Measurements from ENCODE around the gene CKLF. TPM values are rescaled to one million over a fixed set of nuclear protein-coding genes. Genes with fewer than 3 reads are reported as not detected.

CKLF gene
- total RNA-seq, 4 donors from 2014 or later: 30.5 to 94.3 (median 42.2) TPM

GRCh38 chr16:66521252-66521713 lies 31.1 kb upstream of the CKLF start:
- no peak for TF ChIP-seq CTCF (IDR thresholded peaks at IDR 0.05; ENCODE audit: low read depth)

GRCh38 chr16:66521951-66522771 lies 30.2 kb upstream of the CKLF start:
- no peak for TF ChIP-seq CTCF (IDR thresholded peaks at IDR 0.05; ENCODE audit: low read depth)

- no peak for TF ChIP-seq CTCF (IDR thresholded peaks at IDR 0.05; ENCODE audit: low read depth)
These were observed 29.4 kb upstream of the CKLF start for GRCh38 chr16:66522816-66523590.

GRCh38 chr16:66523861-66524354 lies 28.5 kb upstream of the CKLF start:
- no peak for TF ChIP-seq CTCF (IDR thresholded peaks at IDR 0.05; ENCODE audit: low read depth)

- TF ChIP-seq CTCF (IDR thresholded peaks at IDR 0.05; ENCODE audit: low read depth): no peak
These were observed 27.7 kb upstream of the CKLF start for GRCh38 chr16:66524601-66525164.

- no peak for TF ChIP-seq CTCF (IDR thresholded peaks at IDR 0.05; ENCODE audit: low read depth)
These were observed 26.8 kb upstream of the CKLF start for GRCh38 chr16:66525396-66526180.

Measured in subcutaneous adipose tissue (tissue), 4 donors.